Panc1 (cell line): ENCODE results near the gene ZNF675. TPM values are rescaled to one million over a fixed set of nuclear protein-coding genes. Genes with fewer than 3 reads are reported as not detected.
"Not testable (repeated sequence)": the region's sequence is repeated elsewhere in the genome, so short reads cannot be mapped to it uniquely, and the experiment has no call there.

Experiments
- ATAC-seq: fragments of 200-7000 bp; cut with Tn5 transposase; 2 replicates; pipeline ENCODE4 v1.9.1; 2020; ENCODE audit warnings: mild to moderate bottlenecking, moderate library complexity
- Bru-seq: library from RNA; stranded (reverse); fragments of 400-500 nt; gene quantifications from one replicate; lab custom pipeline; 2021; lab: Mats Ljungman, UMichigan
- BruChase-seq, 2 experiments: library from RNA; stranded (reverse); fragments of 400-500 nt; gene quantifications; one replicate each; lab custom pipeline; 2021; lab: Mats Ljungman, UMichigan
- BruUV-seq: library from RNA; stranded (reverse); fragments of 400-500 nt; replicated peaks from 2 replicates; lab custom pipeline; 2021; lab: Mats Ljungman, UMichigan
- CTCF ChIA-PET: fragments of 300-600 bp; sonication (Branson Sonifier 250); formaldehyde crosslinking; loops from one replicate; lab custom pipeline; 2022; ENCODE audit warnings: antibody characterized with exemption; lab: Charles Lee
- POLR2A ChIA-PET: fragments of 300-600 bp; sonication (Branson Sonifier 250); formaldehyde crosslinking; loops from one replicate; lab custom pipeline; 2022; ENCODE audit warnings: antibody characterized with exemption; lab: Charles Lee
- DNase-seq: peaks from one replicate; pipeline ENCODE4 v3.0.0-alpha.2; 2010; ENCODE audit warnings: low read depth, low spot score
- H3K27ac ChIP-seq: 2 replicates; pipeline ENCODE4 v1.5.1; 2011; ENCODE audit warnings: mild to moderate bottlenecking, low read length, inconsistent platforms
- H3K27me3 ChIP-seq: fragments of 200-500 bp; sonication (Bioruptor generic); 2 replicates; pipeline ENCODE4 v1.6.0; 2014; ENCODE audit warnings: low read length, inconsistent platforms; ENCODE audit not compliant: control insufficient read depth, insufficient read depth
- H3K36me3 ChIP-seq: fragments of 200-500 bp; sonication (Bioruptor generic); 2 replicates; pipeline ENCODE4 v1.5.1; 2014; ENCODE audit warnings: inconsistent platforms, mild to moderate bottlenecking, low read length, moderate library complexity; ENCODE audit not compliant: control insufficient read depth, insufficient read depth
- H3K4me1 ChIP-seq: 2 replicates; pipeline ENCODE4 v1.5.1; 2011; ENCODE audit warnings: inconsistent platforms, mild to moderate bottlenecking, low read length, moderate library complexity; ENCODE audit not compliant: control insufficient read depth, insufficient read depth
- H3K4me3 ChIP-seq, 2 experiments: 2 replicates each; pipeline ENCODE4 v1.5.1; 2011 to 2012; ENCODE audit warnings: low read depth in 2 of 2, low read length in 2 of 2, mild to moderate bottlenecking in 2 of 2, inconsistent platforms in 1 of 2, moderate library complexity in 1 of 2
- H3K9me3 ChIP-seq: fragments of 200-500 bp; sonication (Bioruptor generic); 2 replicates; pipeline ENCODE4 v1.5.1; 2014; ENCODE audit warnings: low read depth, mild to moderate bottlenecking, inconsistent platforms, low read length, moderate library complexity; ENCODE audit not compliant: control insufficient read depth, insufficient read depth
- CTCF ChIP-seq: fragments of 450-650 bp; IDR thresholded peaks from 2 replicates; pipeline ENCODE4 v1.5.1; 2017; ENCODE audit warnings: mild to moderate bottlenecking
- POLR2AphosphoS5 ChIP-seq: IDR thresholded peaks from 2 replicates; pipeline ENCODE4 v1.6.1; 2012; ENCODE audit warnings: mild to moderate bottlenecking, low read depth, low read length, moderate library complexity
- REST ChIP-seq, 2 experiments: IDR thresholded peaks; 2 replicates each; pipeline ENCODE4 v1.6.1; 2011 to 2012; ENCODE audit warnings: low read depth in 2 of 2, control low read depth in 1 of 2, low read length in 1 of 2, mild to moderate bottlenecking in 1 of 2, moderate library complexity in 1 of 2; ENCODE audit not compliant: insufficient read depth in 1 of 2
- SIN3A ChIP-seq: IDR thresholded peaks from 2 replicates; pipeline ENCODE4 v1.6.1; 2012; ENCODE audit warnings: low read depth, mild to moderate bottlenecking, low read length, moderate library complexity, borderline replicate concordance; ENCODE audit not compliant: insufficient read depth
- TCF7L2 ChIP-seq: IDR thresholded peaks from 2 replicates; pipeline ENCODE4 v1.6.1; 2011; ENCODE audit warnings: mild to moderate bottlenecking, low read depth, low read length, inconsistent platforms
- in situ Hi-C: cut with HindIII; loops from 2 replicates; pipeline ENCODE4 v1.10.0; 2016; ENCODE audit warnings: low sequenced_read_pairs, low pct_unique_long_range_greater_than_20kb
- intact Hi-C: fragments of 100-400 bp; cut with micrococcal nuclease; formaldehyde crosslinking; loops from one replicate; pipeline ENCODE4 v1.10.0; 2022; ENCODE audit not compliant: unreplicated experiment
- long read RNA-seq: library from polyadenylated mRNA; unstranded; transcript quantifications from one replicate; pipeline ENCODE4 v2.0.0, GENCODE V29; 2021; ENCODE audit not compliant: unreplicated experiment
- polyA plus RNA-seq: library from polyadenylated mRNA; unstranded; fragments of >200 nt; gene quantifications from one replicate; pipeline ENCODE4 v1.2.1, GENCODE V29; 2012; ENCODE audit warnings: missing spikeins; ENCODE audit not compliant: insufficient read length
- total RNA-seq: library from RNA; stranded (reverse); gene quantifications from one replicate; pipeline ENCODE4 v1.2.1, GENCODE V29; 2021; ENCODE audit not compliant: unreplicated experiment

ZNF675 gene
- total RNA-seq (11.2 TPM), Bru-seq, nascent RNA (percentile 59 among the genes with signal in this experiment), BruChase-seq, experiment 1, labeled RNA remaining after a 2-hour chase (percentile 52 among the genes with signal in this experiment), BruChase-seq, experiment 2, labeled RNA remaining after a 6-hour chase (percentile 48 among the genes with signal in this experiment)
- polyA plus RNA-seq = 2.6 TPM
- long read RNA-seq, full-length matches to known transcripts = 24 of 26 reads
- long read RNA-seq, partial matches to known transcripts = 0 of 26 reads
- long read RNA-seq, other reads (novel, unspliced or antisense) = 2 of 26 reads

- POLR2A ChIA-PET = interaction anchor here (0.7 kb wide), 1 partner anchor 114 kb away, joined by 3 read pairs; no protein-coding TSS in a partner anchor
These were observed at the start of gene ZNF675 for GRCh38 chr19:23686621-23687423. TSS of gene ZNF675 (minus strand) at chr19:23687212. CDS start at chr19:23687033, 179 bp downstream.

GRCh38 chr19:23730729-23731465 lies 43.9 kb upstream of the ZNF675 start:
- in situ Hi-C loops, H3K4me3 ChIP-seq, DNase-seq, ATAC-seq, H3K4me1 ChIP-seq, H3K36me3 ChIP-seq, BruUV-seq, H3K27ac ChIP-seq, H3K27me3 ChIP-seq, H3K9me3 ChIP-seq, CTCF ChIA-PET, intact Hi-C loops: not testable (repeated sequence)
- POLR2A ChIA-PET = interaction anchor here (0.6 kb wide), 1 partner anchor 89 kb away, joined by 3 read pairs; no protein-coding TSS in a partner anchor

More at GRCh38 chr19:23686621-23687423, at the start of gene ZNF675:
- no TSS peak for BruUV-seq
- H3K9me3 ChIP-seq = no peaks in the 10 kb centered on the region
- in situ Hi-C loops = no loop called here
- H3K27me3 ChIP-seq = no peaks in the 10 kb centered on the region
- H3K36me3 ChIP-seq = no peaks in the 10 kb centered on the region
- peak; percentile 64 for DNase-seq
- ATAC-seq = peak; percentile 97
- no peaks in the 10 kb centered on the region for H3K4me1 ChIP-seq
- H3K4me3 ChIP-seq = peak within 1 kb of the TSS; percentile 85 to 87
- H3K27ac ChIP-seq = peak within 1 kb of the TSS; percentile 90
- CTCF ChIA-PET = no interaction called here
- TF ChIP-seq POLR2AphosphoS5 (peak; percentile 69), TCF7L2 (peak; percentile 91), CTCF (no peak), SIN3A (0 out of 2 replicates have a peak, but pooled peaks have one; percentile 35), REST (IDR thresholded peaks at IDR 0.05; ENCODE audit: insufficient read depth in 1 of 2, low read depth in 2 of 2, low read length in 1 of 2) (no peak)
- intact Hi-C loops = no loop called here

- DNase-seq, H3K27me3 ChIP-seq, H3K36me3 ChIP-seq, CTCF ChIA-PET, intact Hi-C loops, in situ Hi-C loops, H3K4me3 ChIP-seq, POLR2A ChIA-PET, ATAC-seq, H3K27ac ChIP-seq, H3K9me3 ChIP-seq, H3K4me1 ChIP-seq, BruUV-seq: not testable (repeated sequence)
These were observed 37.1 kb upstream of the ZNF675 start for GRCh38 chr19:23724161-23724560.
